Heart left ventricle (tissue), 16 donors: ENCODE results near the gene SPECC1. TPM values are rescaled to one million over a fixed set of nuclear protein-coding genes. Genes with fewer than 3 reads are reported as not detected.

ENCODE experiments used
- ATAC-seq, 4 donors: fragments of 200-7000 bp; cut with Tn5 transposase; one replicate each; pipeline ENCODE4 v1.9.1; 2020 to 2022; ENCODE audit warnings: moderate library complexity in 4 of 4, mild to moderate bottlenecking in 3 of 4, moderate number of reproducible peaks in 1 of 4
- DNase-seq, 5 donors: peaks; one replicate each; pipeline ENCODE4 v3.0.0-alpha.2; 2020
- H3K27ac ChIP-seq, 12 donors: fragments of 200-600 bp; sonication (generic) in 4 of 12; one replicate each; pipeline versions ENCODE4 v1.5.0 to v1.8.0; 2016 to 2022; ENCODE audit warnings: mild to moderate bottlenecking in 2 of 12
- H3K27me3 ChIP-seq, 9 donors: fragments of 200-600 bp; sonication (generic) in 2 of 9; one replicate each; pipeline versions ENCODE4 v1.5.1 to v1.8.0; 2016 to 2022; ENCODE audit warnings: mild to moderate bottlenecking in 3 of 9
- H3K36me3 ChIP-seq, 9 donors: fragments of 200-600 bp; sonication (generic) in 2 of 9; one replicate each; pipeline versions ENCODE4 v1.5.0 to v1.8.0; 2018 to 2022; ENCODE audit warnings: mild to moderate bottlenecking in 2 of 9
- H3K4me1 ChIP-seq, 12 donors: fragments of 200-600 bp; sonication (generic) in 4 of 12; one replicate each; pipeline versions ENCODE4 v1.5.0 to v1.8.0; 2016 to 2022; ENCODE audit warnings: mild to moderate bottlenecking in 3 of 12
- H3K4me3 ChIP-seq, 12 donors: fragments of 200-600 bp; sonication (generic) in 4 of 12; one replicate each; pipeline versions ENCODE4 v1.5.0 to v1.8.0; 2017 to 2022; ENCODE audit warnings: mild to moderate bottlenecking in 9 of 12, moderate library complexity in 4 of 12
- H3K9me3 ChIP-seq, 12 donors: fragments of 200-600 bp; sonication (generic) in 4 of 12; one replicate each; pipeline versions ENCODE4 v1.5.0 to v1.8.0; 2016 to 2022; ENCODE audit warnings: mild to moderate bottlenecking in 1 of 12
- POLR2A ChIP-seq, 2 donors: fragments of 450-650 bp; IDR thresholded peaks; one replicate each; pipeline ENCODE4 v1.6.1; 2017; ENCODE audit warnings: antibody characterized with exemption in 2 of 2, mild to moderate bottlenecking in 2 of 2, moderate library complexity in 2 of 2
- WGBS, 4 donors: extraction: QIAGEN DNeasy Blood & Tissue Kit in 2 of 4; methylation state at CpG; one replicate each; pipeline versions ENCODE4 v1.1.5 to v1.1.7; 2013 to 2018; 5-methylcytosine and 5-hydroxymethylcytosine counted together
- intact Hi-C, 10 donors: fragments of 100-400 bp; cut with DNase I; formaldehyde crosslinking; loops; one replicate each; pipeline versions ENCODE4 v1.11.1 to v1.14.2; 2022
- polyA plus RNA-seq, 2 donors: library from polyadenylated mRNA; stranded (reverse); fragments of 200-250 nt; gene quantifications; one replicate each; pipeline ENCODE4 v1.2.3, GENCODE V29; 2013
- total RNA-seq, 9 donors: library from RNA; depleted of rRNA in 2 of 9; stranded (reverse); fragments of >200 nt in 2 of 9; fragmentation: NEBNext Ultra II Directional in 3 of 9; extraction: Animal tissue kit (Norgen Biotek cat#: 25700) in 3 of 9; gene quantifications; one replicate each; pipeline versions ENCODE4 v1.1.0 to v1.2.4, GENCODE V29; 2016 to 2023
- TF ChIP-seq, protein P1 (sequence below), 12 donors: fragments of 200-600 bp; sonication (generic) in 4 of 12; IDR thresholded peaks; one replicate each; pipeline versions ENCODE4 v1.5.0 to v1.8.0; 2018 to 2022; ENCODE audit warnings: antibody characterized with exemption in 12 of 12, mild to moderate bottlenecking in 5 of 12
- donor health status: ischemic (EF 13 %, LVEDD 7.1; RV severe dilation, severe dysfunction).
- donor health status: healthy with polysubstance abuse.
- donor health status: DM: no; HTN: yes; CAD: no.
- donor health status: DM: no; HTN: no; CAD: no.
- donor health status: ischemic (EF 25% LVEDD 6.9; RV normal size, moderate dysfunction).
- donor health status: ischemic (EF 25% LVEDD 5.7; RV mildly dilated, moderate dysfunction).
- donor health status: healthy.
- donor health status: DM: yes; HTN: yes; CAD: no.
- donor health status: ischemic (EF 35%, LVEDD 5.7; RV mildly dilated, moderate dysfunction).
- donor health status: nonischemic (EF 11% LVEDD 7.7; RV severe dilation, severe dysfunction).
- donor health status: DM: yes; HTN: yes; CAD: no.
- donor health status: PGD.
- donor health status: ischemic (EF 29% LVEDD 5.4; RV normal size, mild dysfunction).
- donor health status: nonischemic (EF 23%, LVEDD 6.1; RV moderate dilation, normal function).

SPECC1 gene
- total and polyA plus RNA-seq, 11 donors, result 3.8 to 18.4 (median 10.6) TPM

DNA sequence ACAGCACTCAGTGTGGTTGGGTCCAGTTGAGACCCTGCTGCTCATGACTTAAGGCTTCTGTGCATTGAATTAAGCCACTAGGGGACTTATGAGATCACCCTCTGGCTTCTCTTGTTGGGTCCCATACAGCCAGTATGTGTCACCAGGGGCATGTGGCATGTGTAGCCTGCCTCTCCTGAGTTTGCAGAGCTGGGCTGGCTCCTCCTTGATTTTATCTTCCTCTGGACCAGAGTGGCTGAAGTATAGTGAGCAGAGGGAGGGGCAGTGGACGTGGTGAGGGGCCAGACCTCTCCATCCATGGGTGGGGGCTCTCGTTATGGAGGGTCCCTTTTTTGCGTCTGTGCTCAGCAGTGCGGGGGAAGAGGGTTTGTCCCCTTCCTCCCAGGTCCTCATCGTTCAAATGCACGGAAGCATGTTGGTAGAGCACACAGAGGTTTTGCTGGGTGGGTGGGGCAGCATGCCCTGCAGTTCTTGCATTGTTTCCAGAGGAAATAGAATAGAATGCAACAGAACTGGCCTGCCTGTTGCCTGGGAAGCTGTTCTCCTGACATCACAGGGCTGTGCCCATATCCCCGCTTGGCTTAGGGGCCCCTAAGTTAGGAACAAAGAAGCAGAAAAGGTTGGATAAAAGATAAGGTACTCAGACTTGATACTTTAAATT is 77.4 kb downstream of the SPECC1 start:
- no peaks in the 10 kb centered on the region for H3K9me3 ChIP-seq
- no peaks in the 10 kb centered on the region for H3K27me3 ChIP-seq
- 59 to 70% (median 61%) methylated on average over 7 of the region's 7 CpGs for WGBS, 4 donors
- no peaks in the 10 kb centered on the region for H3K36me3 ChIP-seq
- H3K4me1 ChIP-seq, result peaks cover 0 to 64% (median 46%) of the 10 kb centered on the region in 12 donors
- DNase-seq (peak in 2 of 5 donors; percentile 32 to 53), ATAC-seq (peak; percentile 38 to 74 (median 55))
- peak overlapping the region; percentile 30 to 100 (median 85) for H3K27ac ChIP-seq
- no peak overlapping the region for H3K4me3 ChIP-seq
- TF ChIP-seq POLR2A (IDR thresholded peaks at IDR 0.05), result no peak
- TF ChIP-seq, protein P1, sequence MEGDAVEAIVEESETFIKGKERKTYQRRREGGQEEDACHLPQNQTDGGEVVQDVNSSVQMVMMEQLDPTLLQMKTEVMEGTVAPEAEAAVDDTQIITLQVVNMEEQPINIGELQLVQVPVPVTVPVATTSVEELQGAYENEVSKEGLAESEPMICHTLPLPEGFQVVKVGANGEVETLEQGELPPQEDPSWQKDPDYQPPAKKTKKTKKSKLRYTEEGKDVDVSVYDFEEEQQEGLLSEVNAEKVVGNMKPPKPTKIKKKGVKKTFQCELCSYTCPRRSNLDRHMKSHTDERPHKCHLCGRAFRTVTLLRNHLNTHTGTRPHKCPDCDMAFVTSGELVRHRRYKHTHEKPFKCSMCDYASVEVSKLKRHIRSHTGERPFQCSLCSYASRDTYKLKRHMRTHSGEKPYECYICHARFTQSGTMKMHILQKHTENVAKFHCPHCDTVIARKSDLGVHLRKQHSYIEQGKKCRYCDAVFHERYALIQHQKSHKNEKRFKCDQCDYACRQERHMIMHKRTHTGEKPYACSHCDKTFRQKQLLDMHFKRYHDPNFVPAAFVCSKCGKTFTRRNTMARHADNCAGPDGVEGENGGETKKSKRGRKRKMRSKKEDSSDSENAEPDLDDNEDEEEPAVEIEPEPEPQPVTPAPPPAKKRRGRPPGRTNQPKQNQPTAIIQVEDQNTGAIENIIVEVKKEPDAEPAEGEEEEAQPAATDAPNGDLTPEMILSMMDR (IDR thresholded peaks at IDR 0.05), result peak in 5 of 12 donors; percentile 13 to 35 (median 17)
- intact Hi-C loops, result no loop called here

DNA sequence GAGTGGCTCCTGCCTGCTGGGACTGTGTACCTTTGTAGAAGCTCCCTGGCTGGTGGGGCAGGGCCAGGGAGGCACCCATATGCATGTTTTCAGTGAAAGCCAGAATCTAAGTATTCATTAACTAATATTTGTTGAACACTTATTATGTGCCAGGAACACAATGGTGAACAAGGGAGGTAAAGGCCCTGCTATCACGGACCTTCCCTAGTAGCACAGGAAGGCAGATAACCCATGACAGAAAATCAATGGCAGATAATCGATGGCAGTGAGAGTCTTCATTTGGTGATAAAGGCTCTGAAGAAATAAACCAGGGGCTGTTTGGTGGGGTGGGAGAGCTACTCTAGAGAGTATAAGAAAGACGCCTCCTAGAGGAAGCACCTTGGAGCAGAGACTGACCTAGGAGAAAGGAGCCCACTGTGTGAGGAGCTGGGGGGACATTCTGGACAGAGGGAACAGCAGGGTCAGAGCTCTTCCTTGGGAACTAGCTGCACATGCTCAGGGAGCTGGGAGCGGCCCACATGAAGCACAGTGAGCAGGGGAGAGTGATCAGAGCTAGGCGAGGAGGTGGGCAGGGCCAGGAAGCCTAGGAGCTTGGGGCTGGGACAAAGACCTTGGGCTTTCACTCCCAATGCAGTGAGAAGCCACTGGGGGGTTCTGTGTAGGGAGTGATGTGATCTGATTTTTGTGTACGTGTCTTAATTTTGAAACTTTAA is 78.5 kb downstream of the SPECC1 start:
- 72 to 81% (median 76%) methylated on average over 6 of the region's 6 CpGs for WGBS, 4 donors
- TF ChIP-seq, protein P1 (IDR thresholded peaks at IDR 0.05), result no peak
- no peak for TF ChIP-seq POLR2A (IDR thresholded peaks at IDR 0.05)
- intact Hi-C loops, result no loop called here
- H3K27ac ChIP-seq, result peak overlapping the region; percentile 30 to 100 (median 85)
- peaks cover 0 to 75% (median 54%) of the 10 kb centered on the region in 12 donors for H3K4me1 ChIP-seq
- DNase-seq, result no peak
- no peak overlapping the region for H3K4me3 ChIP-seq
- no peak for ATAC-seq
- H3K36me3 ChIP-seq, result no peaks in the 10 kb centered on the region
- no peaks in the 10 kb centered on the region for H3K27me3 ChIP-seq
- no peaks in the 10 kb centered on the region for H3K9me3 ChIP-seq

DNA sequence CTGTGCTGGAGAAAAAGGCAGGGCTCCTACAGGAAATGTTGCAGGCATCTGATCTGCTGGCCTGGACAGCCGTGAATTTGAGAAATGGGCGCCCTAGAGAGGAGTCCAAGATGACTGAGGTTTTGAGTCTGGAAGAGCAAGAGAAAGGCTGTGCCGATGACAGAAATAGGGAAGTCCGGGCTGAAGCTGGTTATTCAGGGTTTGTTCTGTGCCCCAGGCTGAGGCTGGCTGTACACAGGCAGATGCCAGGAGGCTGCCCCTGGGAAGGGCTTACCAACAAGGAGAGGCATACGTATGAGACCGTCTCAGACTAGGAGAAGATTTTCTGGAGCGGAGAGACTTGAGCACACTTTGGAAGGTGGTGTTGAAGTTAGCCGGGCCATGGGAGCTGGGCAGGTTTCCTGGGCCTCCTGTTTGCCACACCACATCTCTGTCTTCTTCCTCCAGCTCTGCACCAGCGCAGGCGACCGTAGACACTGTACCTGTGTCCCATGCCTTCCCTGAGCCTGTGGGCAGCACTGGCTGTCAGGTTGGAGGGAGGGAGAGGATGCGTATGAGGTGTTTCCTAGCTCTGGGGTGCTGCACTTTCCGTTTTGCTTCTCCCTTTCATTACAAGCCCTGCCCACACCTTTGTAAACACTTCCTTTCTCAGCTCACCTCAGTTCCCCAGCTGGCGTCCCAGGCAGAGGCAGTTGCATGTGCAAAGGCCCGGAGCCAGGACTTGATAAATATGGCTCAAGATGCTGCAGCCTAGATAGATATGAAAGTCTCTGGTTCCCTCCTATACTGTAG is 80.8 kb downstream of the SPECC1 start:
- 87 to 94% (median 89%) methylated on average over 15 of the region's 15 CpGs for WGBS, 4 donors
- Histone ChIP-seq H3K9me3 (no peaks in the 10 kb centered on the region), H3K4me1 (peaks cover 1 to 90% (median 61%) of the 10 kb centered on the region in 12 donors), H3K36me3 (no peaks in the 10 kb centered on the region), H3K27me3 (no peaks in the 10 kb centered on the region), H3K27ac (peak overlapping the region; percentile 76 to 100 (median 92)), H3K4me3 (no peak overlapping the region)
- intact Hi-C loops, result loop anchor here in 1 of 10 donors (5.0 kb wide), 1 partner anchor 83 kb away; the partner anchor contains the start of gene SPECC1
- TF ChIP-seq, protein P1 (IDR thresholded peaks at IDR 0.05), result no peak
- TF ChIP-seq POLR2A (IDR thresholded peaks at IDR 0.05), result no peak
- ATAC-seq (no peak), DNase-seq (no peak)
